Thyroid gland (tissue), 4 donors: ENCODE data around the gene TOP1.

Experiments
- POLR2A ChIP-seq, 2 donors: fragments of 450-650 bp; IDR thresholded peaks; one replicate each; pipeline ENCODE4 v1.6.1; 2017; ENCODE audit warnings: antibody characterized with exemption in 2 of 2, mild to moderate bottlenecking in 2 of 2, moderate library complexity in 1 of 2
- TF ChIP-seq, protein P1 (sequence below), 6 experiments: fragments of 200-600 bp in 3 of 6; fragments of 450-650 bp in 3 of 6; sonication (generic) in 3 of 6; IDR thresholded peaks; one replicate each; pipeline ENCODE4 v1.5.1; 2016 to 2019; ENCODE audit warnings: antibody characterized with exemption in 6 of 6, mild to moderate bottlenecking in 2 of 6, inconsistent platforms in 1 of 6, moderate library complexity in 1 of 6

- no peak for TF ChIP-seq POLR2A (IDR thresholded peaks at IDR 0.05)
- TF ChIP-seq, protein P1, sequence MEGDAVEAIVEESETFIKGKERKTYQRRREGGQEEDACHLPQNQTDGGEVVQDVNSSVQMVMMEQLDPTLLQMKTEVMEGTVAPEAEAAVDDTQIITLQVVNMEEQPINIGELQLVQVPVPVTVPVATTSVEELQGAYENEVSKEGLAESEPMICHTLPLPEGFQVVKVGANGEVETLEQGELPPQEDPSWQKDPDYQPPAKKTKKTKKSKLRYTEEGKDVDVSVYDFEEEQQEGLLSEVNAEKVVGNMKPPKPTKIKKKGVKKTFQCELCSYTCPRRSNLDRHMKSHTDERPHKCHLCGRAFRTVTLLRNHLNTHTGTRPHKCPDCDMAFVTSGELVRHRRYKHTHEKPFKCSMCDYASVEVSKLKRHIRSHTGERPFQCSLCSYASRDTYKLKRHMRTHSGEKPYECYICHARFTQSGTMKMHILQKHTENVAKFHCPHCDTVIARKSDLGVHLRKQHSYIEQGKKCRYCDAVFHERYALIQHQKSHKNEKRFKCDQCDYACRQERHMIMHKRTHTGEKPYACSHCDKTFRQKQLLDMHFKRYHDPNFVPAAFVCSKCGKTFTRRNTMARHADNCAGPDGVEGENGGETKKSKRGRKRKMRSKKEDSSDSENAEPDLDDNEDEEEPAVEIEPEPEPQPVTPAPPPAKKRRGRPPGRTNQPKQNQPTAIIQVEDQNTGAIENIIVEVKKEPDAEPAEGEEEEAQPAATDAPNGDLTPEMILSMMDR (IDR thresholded peaks at IDR 0.05) = no peak
Measured at GRCh38 chr20:41081276-41081814, 52.7 kb downstream of the TOP1 start.
